C4-2B (cell line): ENCODE measurements around the gene PGLYRP3.

Source experiments
- ZFX ChIP-seq: fragments of 450-650 bp; IDR thresholded peaks from 2 replicates; pipeline ENCODE4 v1.6.1; 2017
- TF ChIP-seq, protein P1 (sequence below): fragments of 450-650 bp; conservative IDR thresholded peaks from 2 replicates; pipeline ENCODE4 v1.5.1; 2017; ENCODE audit warnings: mild to moderate bottlenecking

GRCh38 chr1:153306303-153307220, 6.2 kb downstream of the PGLYRP3 start:
- TF ChIP-seq, protein P1, sequence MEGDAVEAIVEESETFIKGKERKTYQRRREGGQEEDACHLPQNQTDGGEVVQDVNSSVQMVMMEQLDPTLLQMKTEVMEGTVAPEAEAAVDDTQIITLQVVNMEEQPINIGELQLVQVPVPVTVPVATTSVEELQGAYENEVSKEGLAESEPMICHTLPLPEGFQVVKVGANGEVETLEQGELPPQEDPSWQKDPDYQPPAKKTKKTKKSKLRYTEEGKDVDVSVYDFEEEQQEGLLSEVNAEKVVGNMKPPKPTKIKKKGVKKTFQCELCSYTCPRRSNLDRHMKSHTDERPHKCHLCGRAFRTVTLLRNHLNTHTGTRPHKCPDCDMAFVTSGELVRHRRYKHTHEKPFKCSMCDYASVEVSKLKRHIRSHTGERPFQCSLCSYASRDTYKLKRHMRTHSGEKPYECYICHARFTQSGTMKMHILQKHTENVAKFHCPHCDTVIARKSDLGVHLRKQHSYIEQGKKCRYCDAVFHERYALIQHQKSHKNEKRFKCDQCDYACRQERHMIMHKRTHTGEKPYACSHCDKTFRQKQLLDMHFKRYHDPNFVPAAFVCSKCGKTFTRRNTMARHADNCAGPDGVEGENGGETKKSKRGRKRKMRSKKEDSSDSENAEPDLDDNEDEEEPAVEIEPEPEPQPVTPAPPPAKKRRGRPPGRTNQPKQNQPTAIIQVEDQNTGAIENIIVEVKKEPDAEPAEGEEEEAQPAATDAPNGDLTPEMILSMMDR = no peak
- TF ChIP-seq ZFX = no peak
